Cortex of kidney (tissue), 1 donor: ENCODE measurements around the gene RCOR2.

Source experiments
- DNase-seq: peaks from one replicate; lab custom pipeline; 2025; lab: John Stamatoyannopoulos, UW

The RCOR2 gene

GRCh38 chr11:63907063-63907462, 9.9 kb downstream of the RCOR2 start:
- no peak for DNase-seq

GRCh38 chr11:63906585-63906984, 10.4 kb downstream of the RCOR2 start:
- no peak for DNase-seq

GRCh38 chr11:63906087-63906486, 10.9 kb downstream of the RCOR2 start:
- DNase-seq = no peak

- DNase-seq = no peak
Observed at GRCh38 chr11:63905179-63905578, 11.8 kb downstream of the RCOR2 start.

GRCh38 chr11:63904743-63905142, 12.2 kb downstream of the RCOR2 start:
- no peak for DNase-seq

GRCh38 chr11:63903884-63904283, 13.1 kb downstream of the RCOR2 start:
- DNase-seq = no peak

- no peak for DNase-seq
Observed at GRCh38 chr11:63901660-63902059, 15.3 kb downstream of the RCOR2 start.

- DNase-seq = no peak
Observed at GRCh38 chr11:63897459-63898146, 19.4 kb downstream of the RCOR2 start.

- DNase-seq = no peak
Observed at GRCh38 chr11:63896071-63896470, 20.9 kb downstream of the RCOR2 start.

GRCh38 chr11:63893355-63893754, 23.6 kb downstream of the RCOR2 start:
- DNase-seq = no peak

- no peak for DNase-seq
Observed at GRCh38 chr11:63892228-63892627, 24.7 kb downstream of the RCOR2 start.

- DNase-seq = no peak
Observed at GRCh38 chr11:63890368-63890767, 26.6 kb downstream of the RCOR2 start.

- DNase-seq = no peak
Observed at GRCh38 chr11:63889344-63889743, 27.6 kb downstream of the RCOR2 start.

- DNase-seq = no peak
Observed at GRCh38 chr11:63888170-63889086, 28.5 kb downstream of the RCOR2 start.

- DNase-seq = no peak
Observed at GRCh38 chr11:63887386-63887999, 29.5 kb downstream of the RCOR2 start.

GRCh38 chr11:63884196-63884932, 32.6 kb downstream of the RCOR2 start:
- DNase-seq = no peak

GRCh38 chr11:63883791-63884190, 33.2 kb downstream of the RCOR2 start:
- no peak for DNase-seq

- DNase-seq = no peak
Observed at GRCh38 chr11:63882555-63883242, 34.3 kb downstream of the RCOR2 start.

GRCh38 chr11:63880403-63880790, 36.6 kb downstream of the RCOR2 start:
- no peak for DNase-seq

- DNase-seq = no peak
Observed at GRCh38 chr11:63879598-63880402, 37.2 kb downstream of the RCOR2 start.
